Keratinocyte (primary cell): ENCODE data around the gene PHACTR1.

ENCODE experiments used
- CTCF ChIP-seq, 3 experiments: IDR thresholded peaks in 1 of 3; conservative IDR thresholded peaks in 1 of 3; optimal IDR thresholded peaks in 1 of 3; 2 replicates in 2 of 3; 3 replicates in 1 of 3; pipeline versions ENCODE3 to v1.5.1; 2011; ENCODE audit warnings: low read length in 3 of 3, mild to moderate bottlenecking in 3 of 3, moderate library complexity in 2 of 3, control low read depth in 1 of 3, inconsistent platforms in 1 of 3; ENCODE audit not compliant: insufficient read depth in 2 of 3; ENCODE audit errors: extremely low read depth in 1 of 3
- EZH2 ChIP-seq: IDR thresholded peaks from one replicate; pipeline ENCODE4 v1.6.1; 2012; ENCODE audit warnings: inconsistent platforms, mild to moderate bottlenecking, low read length, moderate library complexity

- TF ChIP-seq EZH2 (no peak), CTCF (optimal IDR thresholded peaks at IDR 0.05 in 1 of 3, IDR thresholded peaks at IDR 0.05 in 1 of 3, conservative IDR thresholded peaks at IDR 0.05 in 1 of 3; ENCODE audit: extremely low read depth in 1 of 3, insufficient read depth in 2 of 3, low read length in 3 of 3) (no peak)
Observed at GRCh38 chr6:13195803-13196202, 479.2 kb downstream of the PHACTR1 start.
